CMK (cell line): ENCODE data around the gene ZBED5.
"Not testable (repeated sequence)": the region's sequence is repeated elsewhere in the genome, so short reads cannot be mapped to it uniquely, and the experiment has no call there.

Source experiments
- DNase-seq: peaks from one replicate; pipeline ENCODE4 v3.0.0-alpha.2; 2010; ENCODE audit warnings: low read depth

Gene ZBED5

DNA sequence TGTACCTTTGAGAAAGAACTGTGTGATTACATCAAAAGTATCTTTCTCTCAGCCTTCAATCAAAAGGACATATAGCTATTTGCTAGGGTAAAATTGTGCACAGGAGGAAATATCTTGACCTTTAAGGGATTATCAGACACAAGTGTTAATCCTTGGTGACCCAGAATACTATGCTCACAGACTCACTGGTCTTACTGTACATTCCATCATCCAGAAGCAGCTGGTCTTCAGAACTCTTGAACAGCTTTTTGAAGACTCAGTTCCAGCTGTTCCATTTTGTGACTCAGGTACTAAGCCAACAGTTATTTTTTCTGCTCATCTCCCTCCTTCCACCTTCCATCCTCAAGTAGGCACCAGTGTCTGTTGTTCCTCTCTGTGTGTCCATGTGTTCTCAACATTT is 19.8 kb downstream of the ZBED5 start:
- no peak for DNase-seq

DNA sequence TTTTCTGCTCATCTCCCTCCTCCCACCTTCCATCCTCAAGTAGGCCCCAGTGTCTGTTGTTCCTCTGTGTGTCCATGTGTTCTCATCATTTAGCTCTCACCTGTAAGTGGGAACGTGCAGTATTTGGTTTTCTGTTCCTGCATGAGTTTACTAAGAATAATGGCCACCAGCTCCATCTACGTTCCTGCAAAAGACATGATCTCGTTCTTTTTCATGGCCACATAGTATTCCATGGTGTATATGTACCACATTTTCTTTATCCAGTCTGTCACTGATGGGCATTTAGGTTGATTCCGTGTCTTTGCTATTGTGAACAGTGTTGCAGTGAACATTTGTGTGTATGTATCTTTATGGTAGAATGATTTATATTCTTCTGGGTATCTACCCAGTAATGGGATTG is 21.0 kb downstream of the ZBED5 start:
- DNase-seq = not testable (repeated sequence)

DNA sequence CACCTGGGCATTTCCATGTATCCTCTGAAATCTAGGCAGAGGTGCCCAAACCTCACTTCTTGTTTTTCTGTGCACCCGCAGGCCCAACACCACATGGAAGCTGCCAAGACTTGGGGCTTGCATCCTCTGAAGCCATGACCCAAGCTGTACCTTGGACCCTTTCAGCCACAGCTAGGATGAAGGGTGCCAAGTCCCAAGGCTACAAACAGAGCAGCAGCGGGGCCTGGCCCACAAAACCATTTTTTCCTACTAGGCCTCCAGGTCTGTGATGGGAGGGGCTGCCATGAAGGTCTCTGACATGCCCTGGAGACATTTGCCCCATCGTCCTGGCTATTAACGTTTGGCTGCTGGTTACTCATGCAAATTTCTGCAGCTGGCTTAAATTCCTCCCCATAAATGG is 28.7 kb downstream of the ZBED5 start:
- DNase-seq = no peak

DNA sequence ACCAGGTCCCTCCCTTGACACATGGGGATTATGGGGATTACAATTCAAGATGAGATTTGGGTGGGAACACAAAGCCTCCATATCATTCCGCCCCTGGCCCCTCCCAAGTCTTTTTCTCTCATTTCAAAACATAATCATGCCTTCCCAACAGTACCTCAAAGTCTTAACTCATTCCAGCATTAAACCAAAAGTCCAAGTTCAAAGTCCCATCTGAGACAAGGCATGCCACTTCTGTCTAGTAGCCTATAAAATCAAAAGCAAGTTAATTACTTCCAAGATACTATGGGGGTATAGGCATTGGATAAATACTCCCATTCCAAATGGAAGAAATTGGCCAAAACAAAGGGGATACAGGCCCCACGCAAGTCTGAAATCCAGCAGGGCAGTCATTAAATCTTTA is 29.5 kb downstream of the ZBED5 start:
- no peak for DNase-seq

DNA sequence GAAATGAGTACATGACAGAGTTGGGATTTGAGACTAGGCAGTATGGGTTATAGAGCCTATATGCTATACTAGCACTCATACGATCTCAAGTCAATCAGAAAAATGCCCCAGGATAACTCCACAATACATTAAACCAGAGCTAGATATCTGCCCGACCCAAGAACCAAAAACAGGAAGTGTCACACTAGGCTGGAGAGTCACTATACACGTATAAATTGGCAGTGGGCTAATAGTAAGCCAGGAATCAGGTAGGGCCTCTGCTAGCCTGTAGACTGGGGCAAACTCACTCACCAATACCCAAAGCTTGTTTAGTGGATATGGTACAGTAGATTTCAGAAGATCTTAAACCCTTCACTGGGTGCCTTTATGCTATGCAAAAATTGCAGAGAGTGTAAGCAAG is 33.0 kb downstream of the ZBED5 start:
- DNase-seq = no peak

DNA sequence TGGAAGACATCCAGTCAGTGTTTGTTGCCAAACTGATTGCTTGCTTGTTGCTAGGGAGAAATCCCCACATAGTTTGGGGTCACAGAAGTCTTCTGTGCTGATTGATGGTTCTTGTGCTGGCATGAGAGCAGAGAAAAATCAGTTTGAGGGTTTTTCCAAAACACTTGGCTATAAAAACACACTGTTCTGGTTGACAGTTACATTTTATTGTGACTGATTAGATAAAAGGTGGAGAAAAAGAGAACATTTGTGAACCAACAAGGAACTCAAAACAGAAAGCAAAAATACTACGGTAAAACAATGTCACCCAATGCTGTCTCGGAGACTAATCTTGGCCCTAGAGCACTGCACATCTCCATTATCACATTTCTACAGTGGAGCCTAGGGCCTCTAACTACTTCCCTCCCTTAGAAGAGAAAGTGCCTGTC is 34.7 kb downstream of the ZBED5 start:
- DNase-seq = no peak

DNA sequence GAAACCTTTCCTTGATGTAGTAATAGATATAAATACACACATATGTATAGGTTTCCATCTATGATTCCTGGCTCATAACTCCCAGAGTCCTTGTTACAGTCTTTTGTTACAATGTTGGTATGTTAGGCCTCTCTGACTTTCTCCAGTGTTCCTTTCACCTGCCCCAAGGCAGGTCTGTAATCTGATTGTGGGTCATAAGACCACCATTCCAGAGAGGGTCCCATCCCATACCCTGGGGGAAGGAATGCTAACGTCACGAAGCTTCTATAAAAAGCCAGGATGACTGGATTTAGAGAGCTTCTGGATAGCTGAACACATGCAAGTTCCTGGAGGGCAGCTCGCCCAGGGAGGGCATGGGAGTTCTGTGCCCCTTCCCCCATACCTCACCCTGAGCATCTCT is 35.4 kb downstream of the ZBED5 start:
- not testable (repeated sequence) for DNase-seq

DNA sequence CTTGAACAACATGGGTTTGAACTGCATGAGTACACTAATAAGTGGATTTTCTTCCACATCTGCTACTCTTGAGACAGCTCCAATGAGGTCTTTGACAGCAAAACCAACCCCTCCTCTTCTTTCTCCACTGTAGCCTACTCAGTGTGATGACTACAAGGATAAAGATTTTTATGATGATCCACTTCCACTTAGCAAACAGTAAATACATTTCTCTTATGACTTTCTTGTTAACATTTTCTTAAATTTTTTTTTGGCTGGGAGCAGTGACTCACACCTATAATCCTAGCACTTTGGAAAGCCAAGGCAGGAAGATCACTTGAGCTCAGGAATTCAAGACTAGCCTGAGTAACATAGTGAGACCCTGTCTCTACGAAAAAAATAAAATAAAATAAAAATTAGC is 39.3 kb downstream of the ZBED5 start:
- DNase-seq = no peak

DNA sequence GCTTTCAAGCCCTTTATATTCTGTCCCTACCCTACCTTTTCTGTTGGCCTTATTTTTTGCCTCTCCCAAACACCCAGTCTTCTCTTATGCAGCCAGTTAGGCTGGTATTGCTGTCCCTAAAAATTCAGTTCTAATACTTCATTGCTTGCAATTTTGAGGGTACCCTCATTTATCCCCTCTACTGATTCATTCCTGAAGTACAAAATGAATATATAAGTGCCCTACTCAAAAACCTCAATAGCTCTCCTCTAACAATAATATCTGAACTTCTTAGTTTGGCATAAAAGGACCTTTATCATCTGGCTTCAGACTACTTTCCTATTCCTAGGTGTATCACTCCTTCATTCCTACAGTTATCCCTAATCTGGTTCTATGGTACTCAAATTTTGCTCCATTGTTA is 43.9 kb downstream of the ZBED5 start:
- DNase-seq = no peak

DNA sequence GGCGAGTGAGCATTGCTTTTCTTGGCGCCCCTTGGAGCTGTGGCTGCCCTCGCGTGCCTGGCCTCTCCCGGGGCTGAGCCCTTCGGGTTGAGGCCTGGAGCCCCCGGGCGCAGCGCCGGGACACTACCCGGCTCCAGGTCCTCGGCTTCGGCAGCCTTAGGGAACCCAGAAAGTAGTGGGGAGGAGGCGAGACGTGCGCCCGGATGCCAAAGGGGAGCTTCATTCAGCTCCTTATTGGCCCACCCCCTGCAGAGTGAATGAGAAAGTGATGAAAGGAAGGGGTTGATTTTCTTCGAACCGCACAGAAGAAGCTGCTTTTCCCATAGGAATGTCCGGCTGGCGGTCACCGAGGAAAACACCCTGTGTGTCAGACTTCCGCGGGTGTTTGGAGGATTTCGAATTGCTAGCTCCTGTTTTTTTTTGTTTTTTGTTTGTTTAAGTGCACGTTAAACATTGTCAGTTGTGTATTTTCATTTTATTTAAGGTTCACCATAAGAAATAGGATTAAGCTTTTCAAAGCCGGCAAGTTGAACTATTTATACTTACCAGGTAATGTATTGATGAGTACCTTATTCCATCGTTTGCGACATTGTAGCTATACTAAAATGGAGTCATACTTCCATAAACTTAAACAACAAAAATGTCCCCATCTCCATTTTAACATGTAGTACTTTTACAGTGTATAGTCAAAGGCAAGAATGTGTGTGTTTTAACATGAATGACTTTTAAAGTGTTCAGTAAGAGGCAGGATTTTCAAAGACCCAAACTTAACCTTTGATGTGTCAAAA is 48.3 kb downstream of the ZBED5 start:
- DNase-seq = no peak

DNA sequence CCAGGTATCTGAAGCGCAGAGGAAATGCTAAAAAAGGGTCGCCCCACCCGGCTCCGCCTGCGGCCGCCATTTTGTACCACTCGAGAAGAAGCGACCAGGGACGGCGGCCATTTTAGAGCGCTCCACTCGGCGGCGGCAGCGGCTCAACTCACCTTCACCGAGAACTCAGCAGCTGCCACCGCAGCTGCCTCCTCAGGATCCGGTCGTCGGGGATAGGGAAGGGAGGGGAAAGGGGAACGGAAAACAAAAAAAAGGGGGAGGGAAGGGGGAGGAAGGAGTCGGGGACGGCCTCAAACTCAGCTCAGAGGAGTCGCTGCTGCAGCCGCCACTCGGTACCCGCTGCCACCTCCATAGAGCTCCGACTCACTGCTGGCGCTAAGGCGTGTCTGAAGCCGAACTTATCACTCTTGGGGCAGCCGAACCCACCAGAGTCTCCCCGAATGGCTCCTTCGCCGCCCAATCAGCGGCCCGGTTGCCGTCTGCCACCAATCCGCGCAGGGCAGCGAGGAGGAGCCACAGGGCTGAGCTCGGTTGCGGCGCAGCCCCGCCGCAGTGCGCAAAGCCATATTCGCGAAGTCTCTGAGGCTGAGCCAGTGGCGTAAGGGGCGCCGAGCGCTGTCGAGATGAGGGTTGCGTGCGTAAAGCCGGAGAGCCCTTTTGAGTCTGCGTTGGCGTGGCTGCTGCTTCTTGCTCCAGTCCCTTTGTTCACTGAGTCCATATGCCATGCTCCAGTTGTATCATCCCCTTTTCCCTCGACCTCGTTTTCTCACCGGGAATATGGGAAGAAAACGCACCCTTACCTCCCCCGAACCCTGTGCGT is 49.1 kb downstream of the ZBED5 start, which contains the start of gene EIF4G2:
Gene EIF4G2 (minus strand): TSS at position 374 of the 820 bp plus-strand sequence.
- DNase-seq = peak; percentile 93

DNA sequence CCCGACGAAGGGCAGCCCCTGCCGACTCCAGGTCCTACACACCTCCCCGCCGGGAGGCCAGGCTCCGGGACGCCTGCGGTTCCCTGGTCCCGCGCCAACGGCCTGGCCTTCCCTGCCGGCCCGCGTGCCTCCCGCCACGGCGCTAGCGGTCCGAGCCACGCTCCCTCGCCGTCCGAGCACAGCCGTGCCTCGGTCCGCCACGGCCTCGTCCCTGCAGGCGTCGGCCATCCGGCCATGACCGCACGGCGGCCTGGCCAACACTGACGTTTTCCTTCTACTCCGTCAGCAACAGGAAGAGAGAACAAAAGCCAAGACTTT is 49.7 kb downstream of the ZBED5 start:
- DNase-seq = no peak

DNA sequence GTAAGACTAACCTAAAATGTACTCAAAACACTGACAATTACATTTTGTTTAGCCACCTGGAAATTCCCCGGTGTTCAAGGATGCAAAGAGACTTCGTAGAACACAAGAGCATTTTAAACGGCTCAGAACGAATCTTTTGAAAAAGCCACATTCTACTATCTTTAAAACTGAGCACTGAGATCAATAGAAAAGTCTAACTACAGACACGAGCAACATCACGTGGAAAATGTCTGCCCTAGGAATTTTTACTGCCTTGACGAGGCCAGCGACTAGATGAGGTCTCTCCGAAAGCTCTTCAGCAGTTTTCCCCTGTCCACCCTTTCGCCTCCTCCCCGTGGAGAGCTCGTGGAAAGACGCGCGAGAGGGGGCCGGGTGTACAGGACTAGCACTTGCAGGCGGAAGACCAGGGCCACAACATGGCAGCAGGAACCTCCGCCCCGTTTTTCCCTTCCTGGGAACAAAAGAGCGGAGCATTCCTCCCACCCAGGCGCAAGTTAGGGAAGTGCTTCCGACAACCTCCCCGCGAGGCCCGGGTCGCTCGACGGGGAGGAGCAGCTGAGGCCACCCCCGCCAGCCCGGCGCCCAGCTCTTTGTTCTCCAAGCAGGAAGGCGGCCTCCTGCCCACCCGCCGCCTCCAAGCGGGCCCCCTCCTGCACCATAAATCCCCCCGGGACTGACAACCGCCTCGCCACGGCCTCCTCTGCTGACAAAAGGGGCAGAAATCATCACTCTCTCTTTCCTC is 50.2 kb downstream of the ZBED5 start:
- no peak for DNase-seq

DNA sequence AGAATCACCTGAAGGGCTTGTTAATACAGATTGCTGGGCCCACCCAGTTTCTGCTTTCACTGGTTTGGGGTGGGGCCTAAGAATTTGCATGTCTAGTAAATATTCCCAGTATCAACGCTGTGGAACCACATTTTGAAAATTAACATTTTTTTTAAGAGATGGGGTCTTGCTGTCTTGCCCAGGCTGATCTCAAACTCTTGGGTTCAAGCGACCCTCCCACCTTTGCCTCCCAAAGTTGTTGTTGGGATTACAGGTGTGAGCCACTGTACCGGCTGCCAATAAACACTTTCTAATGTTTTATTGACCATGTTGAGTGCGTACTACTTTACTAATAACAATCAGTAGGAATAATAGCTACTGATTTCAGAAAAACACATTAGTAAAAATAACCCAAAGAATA is 51.6 kb downstream of the ZBED5 start:
- no peak for DNase-seq

DNA sequence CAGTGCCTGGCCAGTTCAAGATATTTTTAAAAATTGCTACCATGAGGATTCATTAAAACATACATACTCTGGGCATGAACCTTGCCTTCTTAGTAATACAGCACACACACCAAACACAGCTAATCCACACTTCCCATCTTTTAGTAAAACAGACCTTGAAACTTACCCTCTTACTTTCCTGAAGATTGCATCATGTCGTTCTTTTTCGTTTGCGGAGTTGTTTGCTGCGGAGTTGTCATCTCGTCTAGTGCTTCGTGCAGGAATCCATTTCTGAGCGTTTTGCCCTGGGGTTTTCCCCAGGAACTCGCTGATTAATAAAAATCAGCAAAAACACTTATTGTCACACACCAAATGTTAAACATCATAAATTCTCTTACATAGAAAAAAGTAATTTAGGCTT is 52.1 kb downstream of the ZBED5 start:
- no peak for DNase-seq

DNA sequence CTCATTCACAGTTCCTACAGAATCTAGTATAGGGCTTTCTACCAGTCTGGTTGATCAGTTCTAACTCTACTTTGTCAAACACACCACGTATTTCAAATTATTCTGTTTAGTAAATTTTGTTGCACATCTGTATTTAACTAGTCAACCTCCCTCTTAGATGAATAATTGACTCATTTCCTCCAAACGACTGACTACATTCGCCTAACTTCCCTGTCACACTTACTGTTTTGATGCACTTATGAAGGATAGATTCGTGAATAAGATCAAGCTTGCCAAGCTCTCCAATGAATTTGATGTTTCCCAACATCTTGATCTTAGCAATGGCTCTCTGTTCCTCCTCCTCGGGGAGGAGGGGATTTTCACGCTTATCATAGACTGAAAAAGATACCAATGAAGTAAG is 54.2 kb downstream of the ZBED5 start:
- no peak for DNase-seq
